SK-N-MC (cell line): ENCODE data around the gene PROSER2.

Experiments used
- EZH2 ChIP-seq: fragments of 200-600 bp; sonication (generic); IDR thresholded peaks from one replicate; pipeline ENCODE4 v1.6.1; 2017; ENCODE audit warnings: antibody characterized with exemption
- FOXP2 ChIP-seq: optimal IDR thresholded peaks from 2 replicates; pipeline ENCODE3; 2011; ENCODE audit warnings: mild to moderate bottlenecking, moderate library complexity; ENCODE audit not compliant: insufficient read depth; ENCODE audit errors: extremely low read length, control extremely low read depth
- POLR2AphosphoS5 ChIP-seq: IDR thresholded peaks from 2 replicates; pipeline ENCODE4 v1.6.1; 2012; ENCODE audit warnings: mild to moderate bottlenecking, low read depth, low read length, borderline replicate concordance

DNA sequence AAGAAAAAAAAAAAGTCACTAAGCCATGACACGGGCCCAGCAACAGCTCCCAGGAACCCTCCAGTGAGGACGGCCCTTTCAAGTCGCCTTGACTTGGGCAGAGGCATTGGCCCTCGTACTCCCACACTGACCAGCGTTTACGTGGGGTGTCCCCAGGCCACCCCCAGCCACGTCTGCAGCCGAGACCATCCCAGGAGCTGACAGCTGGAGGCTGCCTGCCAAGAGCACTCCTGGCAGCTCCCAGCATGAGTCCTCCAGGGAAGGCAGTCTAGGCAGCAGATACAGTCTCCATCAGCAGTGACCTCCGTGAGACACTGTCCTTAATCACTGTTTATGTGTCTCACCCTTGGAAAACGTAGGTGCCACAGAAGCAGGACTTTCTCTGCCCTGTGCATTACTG is 86.5 kb downstream of the PROSER2 start:
- no peak for TF ChIP-seq POLR2AphosphoS5
- no peak for TF ChIP-seq FOXP2
- no peak for TF ChIP-seq EZH2
